HG03565 (cell line): ENCODE measurements around the gene MERTK.

Experiments used
- ATAC-seq: cut with Tn5 transposase; IDR thresholded peaks from one replicate; pipeline ENCODE4 v1.9.1; 2021; ENCODE audit warnings: mild to moderate bottlenecking, moderate library complexity; ENCODE audit not compliant: unreplicated experiment

Gene MERTK

GRCh38 chr2:112005406-112006075 lies 107.1 kb downstream of the MERTK start:
- no peak for ATAC-seq

DNA sequence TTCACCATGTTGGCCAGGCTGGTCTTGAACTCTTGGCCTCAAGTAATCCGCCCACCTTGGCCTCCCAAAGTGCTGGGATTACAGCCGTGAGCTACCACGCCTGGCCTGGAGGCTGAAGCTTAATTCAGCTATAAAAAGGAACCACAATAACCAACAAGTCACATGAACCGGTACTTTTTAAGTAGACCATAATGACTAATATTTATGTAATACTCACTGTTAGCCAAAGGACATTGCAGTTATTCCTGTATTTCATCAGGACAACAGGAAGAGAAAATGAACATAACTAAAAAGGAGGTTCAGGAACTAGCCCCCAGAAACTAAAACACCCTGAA lies 107.6 kb downstream of the MERTK start:
- no peak for ATAC-seq

- no peak for ATAC-seq
These were observed 109.1 kb downstream of the MERTK start for GRCh38 chr2:112007493-112007892.

- ATAC-seq, result no peak
These were observed 110.6 kb downstream of the MERTK start for GRCh38 chr2:112008910-112009485.

DNA sequence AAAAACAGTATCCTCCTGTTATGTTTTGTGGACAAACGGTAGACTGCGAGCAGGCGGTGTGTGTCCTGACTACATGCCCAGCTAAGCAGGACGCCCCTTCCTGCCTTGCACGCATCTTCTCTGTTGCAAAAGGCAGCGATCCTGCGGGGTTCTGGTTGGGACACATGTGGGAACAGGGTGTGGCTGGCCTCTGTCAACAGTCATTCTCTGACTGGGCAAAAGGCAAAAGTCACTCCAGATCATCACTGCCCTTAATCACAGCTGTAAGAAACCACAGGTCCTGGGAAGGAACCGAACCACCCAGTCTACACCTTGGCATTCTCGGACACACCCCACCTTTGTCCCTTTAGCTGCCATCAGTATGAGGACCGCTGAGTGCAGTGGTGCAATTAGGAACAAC lies 112.3 kb downstream of the MERTK start:
- ATAC-seq, result no peak

GRCh38 chr2:112012556-112012955 lies 114.1 kb downstream of the MERTK start:
- ATAC-seq, result no peak

DNA sequence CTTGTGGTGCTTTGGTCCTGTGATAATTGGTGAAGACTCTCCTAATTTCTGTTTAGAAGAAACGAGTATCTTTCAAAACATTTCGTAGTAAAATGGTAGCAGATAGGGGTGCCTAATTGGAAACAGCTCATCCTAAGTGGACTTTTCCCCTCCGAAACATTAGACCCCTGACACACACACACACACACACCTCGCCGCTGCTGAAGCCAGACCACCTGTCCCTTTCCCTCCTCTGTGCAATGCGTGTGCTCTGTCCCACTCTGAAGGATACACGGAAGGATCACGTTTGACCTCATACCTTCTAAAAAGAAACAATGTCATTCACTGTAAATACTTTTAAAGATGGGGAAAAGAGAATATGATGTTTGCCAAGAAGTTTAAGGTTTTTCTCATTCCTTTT lies 120.4 kb downstream of the MERTK start:
- no peak for ATAC-seq

DNA sequence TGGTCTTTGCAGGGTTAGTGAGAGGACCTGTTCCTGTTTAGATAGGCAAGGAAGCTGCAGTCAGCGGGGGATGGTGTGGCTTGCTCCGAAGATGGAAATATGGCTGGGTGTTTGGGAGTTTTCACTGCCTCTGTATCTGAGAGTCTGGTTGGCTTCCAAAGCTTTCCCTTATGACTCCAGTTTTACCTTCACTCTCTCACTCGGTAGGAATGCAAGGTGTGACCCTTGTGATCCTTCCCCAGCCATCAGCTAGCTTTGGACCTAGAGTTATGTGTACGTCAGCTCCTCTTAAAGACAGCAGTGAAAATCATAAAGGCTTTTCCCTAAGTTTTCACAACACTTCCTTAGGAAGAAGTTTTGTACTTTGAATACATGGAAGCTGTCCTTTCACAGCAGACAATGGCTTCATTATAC lies 121.2 kb downstream of the MERTK start:
- ATAC-seq, result no peak

DNA sequence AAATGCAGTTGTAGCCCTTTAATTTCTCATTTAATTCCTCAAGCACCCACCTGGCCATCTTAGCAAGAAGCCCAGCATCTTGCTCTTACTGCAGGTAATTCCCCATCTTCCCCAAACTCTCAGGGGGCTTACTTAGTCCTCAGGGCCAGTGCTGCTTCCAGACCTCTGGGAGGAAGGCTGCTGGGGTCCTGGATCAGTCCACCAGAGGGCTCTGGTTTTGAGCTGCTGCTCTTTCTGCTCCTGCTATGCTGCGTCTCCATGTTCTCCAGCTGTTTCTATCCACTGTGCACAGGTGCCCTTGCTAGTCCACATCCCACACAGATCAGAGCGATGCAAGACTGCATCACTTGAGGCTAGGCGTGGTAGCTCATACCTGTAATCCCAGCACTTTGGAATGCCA lies 122.2 kb downstream of the MERTK start:
- no peak for ATAC-seq

DNA sequence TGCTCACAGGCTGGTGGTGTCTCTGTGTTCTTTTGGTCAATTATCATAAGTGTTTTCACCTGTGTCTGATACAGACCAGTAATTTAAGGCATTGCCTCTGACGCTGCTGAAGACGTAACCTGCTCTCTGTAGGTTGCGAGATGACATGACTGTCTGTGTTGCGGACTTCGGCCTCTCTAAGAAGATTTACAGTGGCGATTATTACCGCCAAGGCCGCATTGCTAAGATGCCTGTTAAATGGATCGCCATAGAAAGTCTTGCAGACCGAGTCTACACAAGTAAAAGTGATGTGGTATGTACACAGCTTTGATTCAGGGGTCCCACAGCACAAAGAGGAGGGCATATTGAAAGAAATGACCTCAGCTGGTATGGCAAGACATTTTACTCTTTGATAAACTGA lies 122.9 kb downstream of the MERTK start:
- ATAC-seq, result no peak

DNA sequence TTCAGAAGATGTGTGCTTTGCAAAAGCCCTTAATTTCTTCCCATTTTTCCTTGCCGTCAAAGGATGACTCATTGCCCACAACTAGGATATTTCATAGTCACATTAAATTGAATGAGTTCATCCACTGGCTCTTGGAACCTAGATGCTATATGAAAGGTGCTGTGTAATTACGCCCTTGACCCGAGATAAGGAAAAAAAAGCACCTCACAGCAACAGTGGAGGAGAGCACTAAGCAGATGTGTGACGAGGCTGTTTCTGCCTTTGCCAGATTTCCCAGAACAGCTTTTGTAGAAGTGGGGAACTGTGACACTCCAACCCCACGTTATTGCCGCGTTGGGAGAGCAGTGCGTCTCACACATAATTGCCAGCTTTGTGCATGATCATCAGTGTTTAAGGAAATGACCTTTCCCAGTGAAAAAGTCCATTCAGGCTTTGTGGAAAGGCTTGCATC lies 123.4 kb downstream of the MERTK start:
- ATAC-seq, result no peak

DNA sequence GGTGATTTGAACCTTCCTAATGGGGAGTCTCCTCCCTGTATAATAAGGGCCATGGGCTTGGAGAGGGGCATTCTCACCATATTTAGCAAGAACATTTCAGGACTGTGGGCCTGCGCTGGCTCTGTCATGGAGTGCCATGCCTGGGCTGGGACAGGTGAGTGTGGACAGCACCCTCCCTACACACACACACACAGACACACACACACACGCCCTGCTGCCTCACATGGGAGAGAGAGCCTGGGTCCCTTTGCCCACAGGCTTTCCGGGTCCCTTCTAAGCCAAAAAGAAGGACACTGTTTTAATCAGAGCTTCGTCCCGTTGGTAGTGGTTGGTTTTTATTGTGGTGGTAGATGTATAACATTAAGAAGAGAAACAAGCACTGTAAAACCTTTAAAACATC lies 125.3 kb downstream of the MERTK start:
- no peak for ATAC-seq

DNA sequence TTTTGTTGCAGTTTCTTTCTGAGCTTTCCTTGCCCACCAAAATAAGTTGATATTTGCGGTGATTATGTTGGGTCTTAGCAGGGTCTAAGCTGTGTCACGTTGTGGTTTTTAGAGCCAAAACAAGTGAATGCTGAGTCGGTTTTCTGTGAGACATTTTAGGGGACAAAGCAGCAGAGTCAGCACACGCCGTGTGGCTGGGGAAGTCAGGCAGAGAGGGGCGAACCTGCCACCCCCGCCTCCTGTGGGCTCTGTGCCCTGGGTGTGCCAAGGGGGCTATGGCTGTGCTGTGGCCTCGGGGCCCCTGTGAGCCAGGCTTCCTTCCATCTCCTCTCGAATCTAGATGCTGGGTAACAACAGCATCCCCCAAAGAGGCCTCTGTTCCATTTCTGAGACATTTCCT lies 125.8 kb downstream of the MERTK start:
- no peak for ATAC-seq

DNA sequence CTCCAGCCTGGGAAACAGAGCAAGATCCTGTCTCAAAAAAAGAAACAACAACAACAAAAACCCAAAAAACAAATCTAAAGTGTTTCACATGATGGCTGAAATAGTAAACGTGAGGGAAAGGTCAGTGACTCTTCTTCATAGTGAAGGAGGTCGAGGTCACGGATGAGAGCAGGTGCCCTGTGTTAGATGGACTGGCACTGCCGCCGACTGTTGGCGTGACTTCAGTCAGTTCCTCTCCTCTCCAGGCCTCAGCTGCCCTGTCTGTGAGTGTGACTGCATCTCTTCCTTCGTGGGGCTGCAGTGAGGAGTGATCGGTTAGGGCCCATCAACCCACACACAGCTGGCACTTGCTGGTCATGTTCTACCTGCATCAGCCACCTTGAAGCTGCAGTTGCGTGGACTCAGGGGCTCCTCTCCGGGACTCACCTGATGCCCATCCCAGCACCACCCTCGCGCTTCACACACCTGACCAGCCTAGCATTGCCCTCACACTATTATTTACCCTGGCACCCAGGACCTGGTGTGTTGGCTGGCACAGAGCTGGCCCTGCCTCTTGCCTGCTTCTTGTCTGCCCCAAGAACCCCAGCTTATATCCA lies 126.6 kb downstream of the MERTK start:
- no peak for ATAC-seq

GRCh38 chr2:112026509-112026908 lies 128.1 kb downstream of the MERTK start:
- no peak for ATAC-seq

DNA sequence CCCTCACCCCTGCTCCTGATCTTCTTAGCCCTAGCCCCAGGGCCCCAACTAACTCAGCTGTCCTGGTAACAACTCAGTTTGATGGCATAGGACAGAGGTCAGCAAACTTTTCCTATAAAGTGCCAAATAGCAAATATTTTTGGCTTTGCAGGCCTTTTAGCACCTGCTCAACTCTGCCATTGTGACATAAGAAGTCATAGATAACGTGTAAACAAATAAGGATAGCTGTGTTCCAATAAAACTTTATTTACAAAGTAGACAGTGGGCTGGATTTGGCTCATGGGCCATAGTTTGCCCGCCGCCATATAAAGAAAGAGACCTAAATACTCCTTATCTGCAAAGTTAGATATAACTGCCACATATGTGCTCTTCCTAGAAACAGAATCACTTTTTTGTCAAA lies 129.4 kb downstream of the MERTK start:
- no peak for ATAC-seq

DNA sequence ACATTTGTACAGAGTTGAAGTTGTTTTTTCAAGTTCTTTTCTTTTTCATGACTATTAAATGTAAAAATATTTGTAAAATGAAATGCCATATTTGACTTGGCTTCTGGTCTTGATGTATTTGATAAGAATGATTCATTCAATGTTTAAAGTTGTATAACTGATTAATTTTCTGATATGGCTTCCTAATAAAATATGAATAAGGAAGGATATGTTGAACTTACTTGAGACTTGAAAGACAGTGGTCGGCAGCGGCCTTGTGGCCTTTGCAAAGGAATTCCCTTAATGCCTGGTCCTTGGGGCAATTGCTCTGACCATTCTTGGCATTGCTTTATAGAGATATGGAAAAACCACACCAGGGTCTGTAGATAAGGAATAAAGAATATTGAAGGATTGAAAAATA lies 130.8 kb downstream of the MERTK start:
- no peak for ATAC-seq

DNA sequence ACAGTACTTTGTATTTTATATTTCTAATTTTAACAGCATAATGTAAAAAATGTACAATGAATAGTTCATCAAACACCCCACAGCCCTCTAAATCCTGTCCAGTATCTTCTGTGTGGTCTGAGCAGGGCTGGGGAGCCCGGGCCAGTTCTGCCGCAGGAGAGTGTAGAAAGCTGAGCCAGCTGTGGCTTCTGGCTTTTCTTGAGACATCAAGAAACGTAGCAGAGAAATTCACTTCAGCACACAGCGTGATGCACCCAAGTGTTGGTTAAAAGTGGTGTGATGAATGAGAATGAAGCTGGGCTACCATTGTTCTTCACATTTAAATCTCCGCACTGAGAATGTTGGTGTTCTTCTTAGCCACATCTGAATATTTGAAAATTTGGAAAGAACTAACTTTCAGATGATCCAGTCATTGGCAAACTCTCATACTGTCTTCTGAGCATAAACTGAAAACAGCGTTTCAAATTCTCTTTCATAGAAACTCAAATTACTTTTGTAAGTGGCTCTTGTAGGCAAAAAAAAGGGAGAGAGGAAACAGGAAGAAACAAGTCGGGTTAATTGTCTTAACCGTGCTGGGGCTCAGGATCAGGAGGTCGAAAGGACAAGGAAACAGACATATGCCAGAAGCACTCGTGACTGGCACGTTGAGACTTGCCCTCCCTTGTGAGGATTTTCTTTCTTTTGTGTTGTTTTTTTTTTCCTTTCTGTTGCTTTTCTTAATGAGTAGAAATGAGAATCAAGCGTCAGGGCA lies 133.2 kb downstream of the MERTK start:
- ATAC-seq, result no peak

DNA sequence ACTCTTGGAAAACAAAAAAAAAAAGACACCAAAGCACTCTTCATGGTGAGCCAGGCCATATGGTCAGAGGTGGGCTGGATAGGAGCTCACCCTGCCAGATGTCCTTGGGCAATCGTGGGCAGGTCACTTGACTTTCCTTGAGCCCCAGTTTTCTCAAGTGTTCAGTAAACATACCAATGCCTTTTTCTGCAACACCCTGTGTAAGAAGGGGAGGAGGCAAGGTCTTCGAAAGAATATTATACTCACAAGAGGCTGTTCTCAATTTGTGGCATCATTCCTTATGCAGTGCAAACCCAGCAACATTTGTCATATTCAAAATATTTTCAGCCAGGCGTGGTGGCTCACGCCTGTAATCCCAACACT lies 133.8 kb downstream of the MERTK start:
- ATAC-seq, result no peak

DNA sequence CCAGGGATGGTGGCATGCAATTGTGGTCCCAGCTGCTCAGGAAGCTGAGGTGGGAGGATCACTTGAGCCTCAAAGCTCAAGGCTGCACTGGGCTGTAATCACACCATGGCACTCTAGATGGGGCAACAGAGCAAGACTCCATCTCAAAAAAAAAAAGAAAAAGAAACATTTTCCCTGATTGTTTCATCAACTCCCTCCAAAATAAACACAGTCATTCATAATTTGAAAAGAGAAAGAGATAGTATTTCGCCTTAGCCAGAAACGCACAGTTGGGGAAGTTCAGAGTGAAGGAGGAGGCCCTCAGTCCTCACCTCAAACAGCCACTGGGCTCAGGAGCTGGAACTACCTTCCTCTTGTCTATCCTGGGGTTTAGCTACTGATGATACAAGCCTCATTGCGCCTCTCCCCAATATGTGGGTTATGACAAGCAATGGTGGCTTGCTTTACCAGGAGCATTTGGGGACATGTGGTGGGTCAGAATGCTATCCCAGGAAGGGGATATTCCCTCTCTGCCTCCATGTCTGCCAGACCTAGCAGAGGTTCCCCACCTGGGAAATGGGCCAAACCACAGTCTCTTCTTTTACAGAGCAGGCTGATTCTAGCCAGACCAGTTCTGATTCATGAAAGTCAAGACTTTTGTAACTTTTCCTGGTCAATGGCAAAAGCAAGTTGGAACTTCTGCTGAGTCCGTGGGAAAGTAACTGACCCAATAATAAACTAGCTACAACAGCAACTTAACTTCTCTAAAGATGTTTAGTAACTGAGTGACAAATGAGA lies 134.5 kb downstream of the MERTK start:
- no peak for ATAC-seq

- no peak for ATAC-seq
These were observed 135.2 kb downstream of the MERTK start for GRCh38 chr2:112033600-112033999.
